K562 (cell line): ENCODE measurements around the gene CCSER2. TPM values are rescaled to one million over a fixed set of nuclear protein-coding genes. Genes with fewer than 3 reads are reported as not detected.
"Not testable (repeated sequence)": the region's sequence is repeated elsewhere in the genome, so short reads cannot be mapped to it uniquely, and the experiment has no call there.

Experiments
- ATAC-seq: fragments of 200-7000 bp; cut with Tn5 transposase; 3 replicates; pipeline ENCODE4 v1.9.1; 2020; ENCODE audit warnings: moderate library complexity
- BruUV-seq: library from RNA; stranded (reverse); fragments of 400-500 nt; replicated peaks from 2 replicates; lab custom pipeline; 2021; lab: Mats Ljungman, UMichigan
- CTCF ChIA-PET: fragments of 300-600 bp; formaldehyde crosslinking; extraction: SDS; loops from one replicate; lab custom pipeline; 2021; ENCODE audit warnings: low intra/inter-chr PET ratio; lab: Yijun Ruan, JAX
- POLR2A ChIA-PET: fragments of 300-600, 350-650 bp; sonication (Branson Sonifier 250); formaldehyde crosslinking; extraction: SDS; loops from one replicate; lab custom pipeline; 2021; ENCODE audit warnings: antibody characterized with exemption, inconsistent platforms; lab: Yijun Ruan, JAX
- DNase-seq, 4 experiments: peaks; one replicate each; pipeline versions ENCODE4 v3.0.0 to v3.0.0-alpha.2; 2011 to 2018; ENCODE audit warnings: low spot score in 3 of 4, mixed read lengths in 3 of 4; ENCODE audit errors: extremely low read depth in 1 of 4
- FAIRE-seq: peaks from 2 replicates; lab custom pipeline; 2011; peaks lifted over from hg19 to GRCh38; lab: Jason Lieb, UNC
- H2AFZ ChIP-seq: 2 replicates; pipeline ENCODE4 v1.6.0; 2011; ENCODE audit warnings: low read depth, low read length, control low read depth, inconsistent platforms
- H3K27ac ChIP-seq: fragments of 200-600 bp; 3 replicates; pipeline ENCODE4 v1.8.0; 2011; ENCODE audit warnings: low read depth, mild to moderate bottlenecking, control low read depth, inconsistent platforms, low read length, moderate library complexity, mixed read lengths; ENCODE audit errors: extremely low read depth
- H3K27me3 ChIP-seq, 2 experiments: fragments of 300-600 bp in 1 of 2; 2 replicates in 1 of 2; 3 replicates in 1 of 2; pipeline versions ENCODE4 v1.6.0 to v1.8.0; 2011; ENCODE audit warnings: inconsistent platforms in 2 of 2, low read length in 2 of 2, mild to moderate bottlenecking in 1 of 2, mixed read lengths in 1 of 2, moderate library complexity in 1 of 2; ENCODE audit not compliant: control insufficient read depth in 2 of 2, insufficient read depth in 2 of 2
- H3K36me3 ChIP-seq: fragments of 300-600 bp; 3 replicates; pipeline ENCODE4 v1.8.0; 2011; ENCODE audit warnings: mild to moderate bottlenecking, low read length, inconsistent platforms; ENCODE audit not compliant: control insufficient read depth, insufficient read depth
- H3K4me1 ChIP-seq, 2 experiments: fragments of 200-600 bp in 1 of 2; replicated peaks in 1 of 2; 2 replicates in 1 of 2; 3 replicates in 1 of 2; pipeline versions ENCODE4 v1.5.1 to v1.8.0; 2011; ENCODE audit warnings: inconsistent platforms in 2 of 2, low read length in 2 of 2, mild to moderate bottlenecking in 1 of 2, mixed read lengths in 1 of 2, moderate library complexity in 1 of 2; ENCODE audit not compliant: control insufficient read depth in 2 of 2, insufficient read depth in 2 of 2
- H3K4me2 ChIP-seq: 2 replicates; pipeline ENCODE4 v1.6.1; 2011; ENCODE audit warnings: low read length, control low read depth, inconsistent platforms, mixed read lengths; ENCODE audit not compliant: insufficient read depth
- H3K4me3 ChIP-seq: fragments of 200-600 bp; sonication (generic), shearing (Covaris generic); 2 replicates; pipeline ENCODE4 v1.5.1; 2016; ENCODE audit warnings: control low read depth, inconsistent platforms
- H3K79me2 ChIP-seq: fragments of 200-600 bp; 3 replicates; pipeline ENCODE4 v1.8.0; 2011; ENCODE audit warnings: low read length, inconsistent platforms; ENCODE audit not compliant: control insufficient read depth, insufficient read depth
- H3K9ac ChIP-seq, 2 experiments: 2 replicates each; pipeline versions ENCODE4 v1.6.0 to v1.6.1; 2011; ENCODE audit warnings: low read depth in 2 of 2, low read length in 2 of 2, control low read depth in 1 of 2, inconsistent platforms in 1 of 2, mild to moderate bottlenecking in 1 of 2, mixed read lengths in 1 of 2; ENCODE audit not compliant: insufficient read depth in 1 of 2
- H3K9me1 ChIP-seq: one replicate; pipeline ENCODE4 v1.6.0; 2011; ENCODE audit warnings: inconsistent platforms, mild to moderate bottlenecking, low read length, moderate library complexity; ENCODE audit not compliant: control insufficient read depth, insufficient read depth
- H3K9me3 ChIP-seq: replicated peaks from 2 replicates; pipeline ENCODE4 v1.5.1; 2011; ENCODE audit warnings: low read depth, low read length, inconsistent platforms; ENCODE audit not compliant: control insufficient read depth, insufficient read depth
- H4K20me1 ChIP-seq: replicated peaks from 2 replicates; pipeline ENCODE4 v1.6.1; 2011; ENCODE audit warnings: low read length, inconsistent platforms, mixed read lengths; ENCODE audit not compliant: control insufficient read depth, insufficient read depth
- ZFP1 ChIP-seq: fragments of 450-650 bp; formaldehyde crosslinking; IDR thresholded peaks from 2 replicates; pipeline ENCODE4 v1.4.0; 2020; ENCODE audit warnings: mild to moderate bottlenecking, mixed read lengths
- WGBS: fragments of 100-300 bp; shearing (Covaris generic); methylation state at CpG from one replicate; pipeline ENCODE4 v1.1.6; 2016; ENCODE audit warnings: low coverage, mixed read lengths; ENCODE audit not compliant: insufficient coverage; ENCODE audit errors: missing lambda C conversion rate; 5-methylcytosine and 5-hydroxymethylcytosine counted together
- in situ Hi-C: fragments of 300-500 bp; cut with MboI; formaldehyde crosslinking; loops from 4 replicates; pipeline ENCODE4 v1.15.0; 2018; ENCODE audit warnings: inconsistent platforms, mixed read lengths
- intact Hi-C: fragments of 100-400 bp; cut with micrococcal nuclease; formaldehyde crosslinking; loops from 2 replicates; pipeline ENCODE4 v1.14.2; 2022
- polyA plus RNA-seq, 8 experiments: library from polyadenylated mRNA; depleted of rRNA in 4 of 8; stranded (reverse) in 5 of 8; unstranded in 3 of 8; fragments of >200 nt; fragmentation: Nextera tagmentation in 2 of 8; fragmentation: Illumina TruSeq in 1 of 8; extraction: Ambion mirVana in 2 of 8; extraction: Trizol in 1 of 8; gene quantifications; 2 replicates each; pipeline versions ENCODE4 v1.2.1 to v1.2.3, GENCODE V29; 2011 to 2014; ENCODE audit warnings: inconsistent platforms in 1 of 8, missing spikeins in 1 of 8
- total RNA-seq, 7 experiments: library from RNA; depleted of rRNA in 6 of 7; stranded (reverse); fragments of >200 nt in 6 of 7; fragmentation: Illumina TruSeq in 2 of 7; extraction: Trizol in 2 of 7; gene quantifications; 2 replicates each; pipeline versions ENCODE4 v1.2.1 to v1.2.3, GENCODE V29; 2011 to 2021; ENCODE audit warnings: low replicate concordance in 1 of 7
- TF ChIP-seq, protein P1 (sequence below): fragments of 450-650 bp; IDR thresholded peaks from 2 replicates; pipeline ENCODE4 v1.6.1; 2018; ENCODE audit not compliant: partially characterized antibody

The CCSER2 gene
- total and polyA plus RNA-seq, 9 of the 15 experiments (the other 6 are each of a cell fraction or from before 2014, with no cell fraction given) = 2.7 to 15.1 (median 9.7) TPM

DNA sequence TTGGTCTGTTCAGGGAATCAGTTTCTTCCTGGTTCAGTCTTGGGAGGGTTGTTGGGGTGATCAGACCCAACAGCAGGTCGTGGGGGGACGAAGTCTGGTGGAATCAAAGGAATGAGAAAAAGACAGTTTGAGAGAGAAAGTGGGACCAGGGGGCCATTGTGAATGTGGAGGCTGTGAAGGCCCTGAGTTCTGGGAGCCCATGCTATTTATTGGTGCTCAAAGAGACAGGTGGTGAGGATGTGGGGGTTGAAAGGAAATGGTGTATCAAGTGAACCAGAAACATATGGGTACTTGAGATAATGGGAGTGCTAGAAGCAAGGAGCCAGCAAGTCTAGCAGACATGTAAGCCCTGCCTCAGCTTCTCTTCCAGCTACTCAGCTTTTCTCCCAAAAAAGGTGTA, 84.1 kb downstream of the CCSER2 start (continued):
- TF ChIP-seq, protein P1, sequence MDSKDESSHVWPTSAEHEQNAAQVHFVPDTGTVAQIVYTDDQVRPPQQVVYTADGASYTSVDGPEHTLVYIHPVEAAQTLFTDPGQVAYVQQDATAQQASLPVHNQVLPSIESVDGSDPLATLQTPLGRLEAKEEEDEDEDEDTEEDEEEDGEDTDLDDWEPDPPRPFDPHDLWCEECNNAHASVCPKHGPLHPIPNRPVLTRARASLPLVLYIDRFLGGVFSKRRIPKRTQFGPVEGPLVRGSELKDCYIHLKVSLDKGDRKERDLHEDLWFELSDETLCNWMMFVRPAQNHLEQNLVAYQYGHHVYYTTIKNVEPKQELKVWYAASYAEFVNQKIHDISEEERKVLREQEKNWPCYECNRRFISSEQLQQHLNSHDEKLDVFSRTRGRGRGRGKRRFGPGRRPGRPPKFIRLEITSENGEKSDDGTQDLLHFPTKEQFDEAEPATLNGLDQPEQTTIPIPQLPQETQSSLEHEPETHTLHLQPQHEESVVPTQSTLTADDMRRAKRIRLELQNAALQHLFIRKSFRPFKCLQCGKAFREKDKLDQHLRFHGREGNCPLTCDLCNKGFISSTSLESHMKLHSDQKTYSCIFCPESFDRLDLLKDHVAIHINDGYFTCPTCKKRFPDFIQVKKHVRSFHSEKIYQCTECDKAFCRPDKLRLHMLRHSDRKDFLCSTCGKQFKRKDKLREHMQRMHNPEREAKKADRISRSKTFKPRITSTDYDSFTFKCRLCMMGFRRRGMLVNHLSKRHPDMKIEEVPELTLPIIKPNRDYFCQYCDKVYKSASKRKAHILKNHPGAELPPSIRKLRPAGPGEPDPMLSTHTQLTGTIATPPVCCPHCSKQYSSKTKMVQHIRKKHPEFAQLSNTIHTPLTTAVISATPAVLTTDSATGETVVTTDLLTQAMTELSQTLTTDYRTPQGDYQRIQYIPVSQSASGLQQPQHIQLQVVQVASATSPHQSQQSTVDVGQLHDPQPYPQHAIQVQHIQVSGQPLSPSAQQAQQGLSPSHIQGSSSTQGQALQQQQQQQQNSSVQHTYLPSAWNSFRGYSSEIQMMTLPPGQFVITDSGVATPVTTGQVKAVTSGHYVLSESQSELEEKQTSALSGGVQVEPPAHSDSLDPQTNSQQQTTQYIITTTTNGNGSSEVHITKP = no peak

DNA sequence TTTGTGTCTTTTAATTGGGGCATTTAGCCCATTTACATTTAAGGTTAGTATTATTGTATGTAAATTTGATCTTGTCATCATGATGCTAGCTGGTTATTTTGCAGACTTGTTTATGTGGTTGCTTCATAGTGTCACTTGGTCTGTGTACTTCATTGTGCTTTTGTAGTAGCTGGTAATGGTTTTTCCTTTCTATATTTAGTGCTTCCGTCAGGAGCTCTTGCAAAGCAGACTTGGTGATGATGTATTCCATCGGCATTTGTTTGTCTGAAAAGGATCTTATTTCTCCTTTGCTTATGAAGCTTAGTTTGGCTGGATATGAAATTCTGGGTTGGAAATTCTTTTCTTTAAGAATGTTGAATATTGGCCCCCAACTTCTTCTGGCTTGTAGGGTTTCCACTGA, 85.7 kb downstream of the CCSER2 start:
- in situ Hi-C loops, H3K9ac ChIP-seq, H2AFZ ChIP-seq, H3K36me3 ChIP-seq, H3K9me1 ChIP-seq, FAIRE-seq, H3K4me3 ChIP-seq, H3K79me2 ChIP-seq, DNase-seq, BruUV-seq, H3K4me2 ChIP-seq, H3K27ac ChIP-seq, H3K4me1 ChIP-seq, intact Hi-C loops, ATAC-seq, H3K9me3 ChIP-seq, CTCF ChIA-PET, H3K27me3 ChIP-seq, H4K20me1 ChIP-seq: not testable (repeated sequence)
- 49% methylated on average over 2 of the region's 2 CpGs for WGBS
- POLR2A ChIA-PET = interaction anchor here (1.3 kb wide), 1 partner anchor 19 kb away, joined by 3 read pairs; no protein-coding TSS in a partner anchor
- 0 out of 2 replicates have a peak, but pooled peaks have one; percentile 41 for TF ChIP-seq ZFP1 (CRISPR knock-in tag)
